LHCN-M2 (cell line): ENCODE data around the gene KREMEN2. TPM values are rescaled to one million over a fixed set of nuclear protein-coding genes. Genes with fewer than 3 reads are reported as not detected.
"Not testable (repeated sequence)": the region's sequence is repeated elsewhere in the genome, so short reads cannot be mapped to it uniquely, and the experiment has no call there.

Experiments used
- DNase-seq: peaks from one replicate; pipeline ENCODE4 v3.0.0-alpha.2; 2012; ENCODE audit warnings: low read depth
- total RNA-seq: library from RNA; depleted of rRNA; stranded (reverse); fragments of >200 nt; gene quantifications from 2 replicates; pipeline ENCODE4 v1.2.3, GENCODE V29; 2014

Gene KREMEN2
- total RNA-seq, 1 experiment from 2014 or later, result 1.7 TPM

DNA sequence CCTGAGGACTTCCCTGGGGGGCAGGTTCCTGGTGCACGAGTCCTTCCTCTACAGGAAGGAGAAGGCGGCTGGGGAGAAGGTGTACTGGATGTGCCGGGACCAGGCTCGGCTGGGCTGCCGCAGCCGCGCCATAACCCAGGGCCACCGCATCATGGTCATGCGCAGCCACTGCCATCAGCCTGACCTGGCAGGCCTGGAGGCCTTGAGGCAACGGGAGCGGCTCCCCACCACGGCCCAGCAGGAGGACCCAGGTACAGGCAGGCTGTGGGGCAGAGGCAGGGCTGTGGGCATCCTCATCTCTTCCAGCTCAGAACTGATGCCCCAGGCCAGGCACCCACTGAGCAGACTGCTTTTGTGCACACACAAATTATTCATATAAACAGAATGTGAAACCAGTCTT lies 25.9 kb upstream of the KREMEN2 start:
- no peak for DNase-seq

DNA sequence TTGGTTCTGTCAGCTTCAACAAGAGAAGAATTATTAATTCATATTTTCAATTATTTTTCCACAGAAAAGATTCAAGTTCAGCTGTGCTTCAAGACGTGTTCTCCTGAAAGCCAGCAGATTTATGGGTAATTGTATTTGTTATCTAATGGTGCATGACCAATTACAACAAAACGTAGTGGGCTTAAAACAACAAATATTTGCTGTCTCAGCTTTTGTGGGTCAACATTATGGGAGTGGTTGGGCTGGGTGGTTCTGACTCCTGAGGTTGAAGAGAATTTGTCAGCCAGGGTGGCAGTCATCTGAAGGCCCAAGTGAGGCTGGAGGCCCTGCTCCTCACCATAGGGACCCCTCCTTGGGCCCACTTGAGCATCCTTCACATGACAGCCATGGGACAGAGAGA lies 24.1 kb upstream of the KREMEN2 start:
- DNase-seq, result no peak

DNA sequence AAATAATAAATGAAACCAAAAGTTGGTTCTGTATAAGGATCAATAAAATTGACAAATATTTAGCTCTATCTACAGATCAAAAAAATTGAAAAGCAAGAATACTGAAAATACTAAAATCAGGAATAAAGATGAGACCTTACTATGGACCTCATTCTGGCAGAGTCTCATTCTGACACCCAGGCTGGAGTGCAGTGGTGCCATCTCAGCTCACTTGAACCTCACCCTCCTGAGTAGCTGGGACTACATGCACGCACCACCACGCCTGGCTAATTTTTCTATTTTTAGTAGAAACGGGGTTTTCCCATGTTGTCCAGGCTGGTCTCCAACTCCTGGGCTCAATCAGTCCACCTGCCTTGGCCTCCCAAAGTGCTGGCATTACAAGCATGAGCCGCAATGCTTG lies 22.0 kb upstream of the KREMEN2 start:
- no peak for DNase-seq

DNA sequence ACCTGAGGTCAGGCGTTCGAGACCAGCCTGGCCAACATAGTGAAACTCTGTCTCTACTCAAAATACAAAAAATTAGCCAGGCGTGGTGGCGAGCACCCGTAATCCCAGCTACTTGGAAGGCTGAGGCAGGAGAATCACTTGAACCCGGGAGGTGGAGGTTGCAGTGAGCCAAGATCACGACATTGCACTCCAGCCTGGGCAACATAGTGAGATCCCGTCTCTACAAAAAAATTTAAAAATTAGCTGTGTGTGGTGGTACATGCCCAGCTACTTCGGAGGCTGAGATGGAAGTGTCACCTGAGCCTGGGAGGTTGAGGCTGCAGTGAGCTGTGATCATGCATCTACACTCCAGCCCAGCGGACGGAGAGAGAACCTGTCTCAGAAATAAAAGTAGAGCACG lies 20.4 kb upstream of the KREMEN2 start:
- not testable (repeated sequence) for DNase-seq

DNA sequence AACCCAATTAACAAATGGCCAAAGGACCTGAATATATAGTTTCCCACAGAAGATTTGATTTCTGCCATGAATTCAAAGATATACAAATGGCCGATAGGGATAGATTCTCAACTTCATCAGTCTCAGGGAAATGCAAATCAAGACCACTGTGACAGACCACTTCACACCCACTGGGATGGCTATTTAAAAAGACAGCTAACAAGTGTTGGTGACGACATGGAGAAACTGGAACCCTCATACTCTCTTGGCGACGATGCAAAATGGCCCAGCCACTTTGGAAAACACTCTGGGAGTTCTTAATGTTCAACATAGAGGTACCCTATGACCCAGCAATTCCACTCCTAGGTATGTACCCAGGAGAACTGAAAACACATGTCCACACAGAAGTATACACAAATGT lies 17.4 kb upstream of the KREMEN2 start:
- no peak for DNase-seq

DNA sequence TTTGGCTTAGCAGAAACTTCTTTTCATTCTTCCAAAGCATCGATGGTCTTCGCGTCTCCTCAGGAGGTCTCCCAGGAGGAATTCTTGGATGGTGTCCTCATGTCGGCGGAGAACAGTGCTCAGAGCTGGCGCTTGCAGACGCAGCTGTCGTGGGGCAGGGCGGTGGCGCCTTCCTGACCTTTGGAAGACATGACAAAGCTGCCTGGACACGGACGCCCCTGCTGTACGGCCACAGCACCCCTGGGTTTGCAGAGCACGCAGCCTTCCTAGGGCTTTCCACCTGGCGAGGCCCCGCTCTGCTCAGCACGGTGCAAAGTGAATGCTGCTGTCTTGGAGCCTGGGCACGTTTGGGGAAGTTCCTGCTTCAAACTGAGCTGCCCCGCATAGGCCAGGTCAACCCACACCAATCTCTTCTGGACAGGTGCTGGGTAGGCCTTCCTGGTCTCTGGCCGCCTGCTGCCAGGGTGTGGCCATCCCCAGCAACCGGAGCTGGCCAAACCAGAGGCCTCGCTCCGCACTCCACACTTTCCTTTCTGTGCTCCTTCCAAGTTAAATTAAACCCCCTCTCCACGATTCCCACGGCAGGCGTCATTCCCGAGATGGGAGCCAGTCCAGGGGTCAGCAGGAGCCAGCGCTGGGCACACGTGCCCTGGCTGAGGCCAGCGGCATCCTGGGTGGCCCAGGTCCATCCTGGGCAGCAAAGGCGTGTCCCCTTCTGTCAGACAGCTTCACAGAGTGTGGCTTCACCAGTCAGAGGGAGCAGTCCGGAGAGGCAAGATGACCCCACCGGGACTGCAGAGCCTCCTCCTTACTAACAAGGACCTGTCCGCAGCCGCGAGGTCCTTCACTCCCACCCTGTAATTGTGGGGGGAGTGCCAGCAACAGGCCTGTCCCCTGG lies 15.0 kb upstream of the KREMEN2 start:
- DNase-seq, result no peak

DNA sequence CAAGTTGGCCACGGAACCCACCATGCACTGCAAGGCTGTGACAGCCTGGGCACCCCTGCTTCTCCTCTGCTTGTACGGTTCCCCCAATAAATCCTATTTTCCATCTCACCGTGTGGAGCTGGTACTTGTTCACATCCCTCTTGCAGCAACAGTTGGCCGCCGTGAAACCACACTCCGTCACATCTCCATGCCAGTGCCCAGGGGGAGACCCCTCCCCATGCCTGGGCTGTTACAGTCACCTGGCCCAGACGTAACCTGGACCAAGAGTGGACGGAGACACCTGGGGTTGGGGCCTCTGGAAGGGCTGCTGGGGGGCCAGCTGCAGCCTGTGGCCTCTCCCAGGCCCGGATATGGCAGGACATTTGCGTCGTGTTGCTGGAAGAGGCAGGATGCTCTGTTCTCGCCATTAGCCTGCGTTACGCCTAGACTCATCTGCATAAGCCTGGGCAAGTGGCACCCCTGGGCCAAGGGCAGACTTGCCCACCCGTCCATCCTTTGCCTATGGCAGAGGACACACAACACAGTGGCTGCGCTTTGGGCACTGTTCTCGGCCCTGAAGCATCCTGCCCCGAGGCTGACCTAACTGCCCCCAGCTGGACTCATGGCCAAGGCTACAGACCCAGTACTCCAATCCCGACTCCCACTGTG lies 14.2 kb upstream of the KREMEN2 start:
- no peak for DNase-seq

DNA sequence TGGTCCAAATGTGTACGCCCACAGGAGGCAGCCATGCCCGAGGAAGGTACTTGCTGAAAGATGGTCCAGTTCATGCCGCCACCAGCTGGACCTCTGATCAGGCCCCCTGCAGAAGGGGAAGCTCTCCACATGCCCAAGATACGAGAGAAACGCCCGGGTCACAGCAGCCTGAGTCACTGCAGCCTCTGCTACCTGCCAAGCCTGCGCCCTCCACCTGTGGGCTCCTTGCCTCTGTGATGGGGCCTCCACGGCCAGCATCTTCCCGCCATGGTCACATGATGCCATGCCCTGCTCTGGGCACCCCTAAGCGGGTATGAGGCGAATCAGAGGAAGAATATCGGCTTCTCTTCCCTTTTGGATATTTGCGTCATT lies 13.7 kb upstream of the KREMEN2 start:
- no peak for DNase-seq

DNA sequence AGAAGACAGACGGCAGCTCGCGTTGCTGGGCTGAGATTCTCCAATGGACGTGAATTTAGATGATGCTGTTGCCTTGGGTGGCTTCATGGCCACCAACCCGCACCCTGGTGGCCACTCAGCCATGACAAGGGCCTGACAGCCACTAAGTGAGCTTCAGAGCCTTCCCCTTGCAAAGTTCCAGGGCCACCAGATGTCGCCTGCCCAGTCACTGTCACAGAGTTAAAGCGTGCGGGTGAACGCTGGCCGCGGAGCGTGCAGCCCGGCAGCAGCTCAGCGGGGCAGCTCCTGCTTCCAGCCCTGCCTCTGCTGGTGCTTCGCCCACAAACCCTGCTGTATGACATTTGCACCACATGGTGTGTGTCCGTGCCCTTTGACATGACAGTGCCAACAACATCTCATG lies 13.3 kb upstream of the KREMEN2 start:
- no peak for DNase-seq

DNA sequence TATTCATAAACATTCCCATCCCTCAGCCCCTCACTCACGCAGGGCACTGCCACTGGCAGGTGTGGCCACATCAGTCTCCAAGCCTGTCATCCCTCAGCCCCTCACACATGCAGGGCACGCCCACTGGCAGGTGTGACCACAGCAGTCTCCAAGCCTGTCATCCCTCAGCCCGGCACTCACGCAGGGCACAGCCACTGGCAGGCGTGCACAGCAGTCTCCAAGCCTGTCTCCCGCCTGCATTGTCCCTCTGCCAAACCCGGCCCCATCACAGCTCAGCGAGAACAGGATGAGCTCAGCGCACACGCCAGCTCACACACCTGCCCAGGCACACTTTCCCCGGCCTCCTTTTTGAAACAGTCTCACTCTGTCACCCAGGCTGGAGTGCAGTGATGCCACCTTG lies 11.4 kb upstream of the KREMEN2 start:
- no peak for DNase-seq

DNA sequence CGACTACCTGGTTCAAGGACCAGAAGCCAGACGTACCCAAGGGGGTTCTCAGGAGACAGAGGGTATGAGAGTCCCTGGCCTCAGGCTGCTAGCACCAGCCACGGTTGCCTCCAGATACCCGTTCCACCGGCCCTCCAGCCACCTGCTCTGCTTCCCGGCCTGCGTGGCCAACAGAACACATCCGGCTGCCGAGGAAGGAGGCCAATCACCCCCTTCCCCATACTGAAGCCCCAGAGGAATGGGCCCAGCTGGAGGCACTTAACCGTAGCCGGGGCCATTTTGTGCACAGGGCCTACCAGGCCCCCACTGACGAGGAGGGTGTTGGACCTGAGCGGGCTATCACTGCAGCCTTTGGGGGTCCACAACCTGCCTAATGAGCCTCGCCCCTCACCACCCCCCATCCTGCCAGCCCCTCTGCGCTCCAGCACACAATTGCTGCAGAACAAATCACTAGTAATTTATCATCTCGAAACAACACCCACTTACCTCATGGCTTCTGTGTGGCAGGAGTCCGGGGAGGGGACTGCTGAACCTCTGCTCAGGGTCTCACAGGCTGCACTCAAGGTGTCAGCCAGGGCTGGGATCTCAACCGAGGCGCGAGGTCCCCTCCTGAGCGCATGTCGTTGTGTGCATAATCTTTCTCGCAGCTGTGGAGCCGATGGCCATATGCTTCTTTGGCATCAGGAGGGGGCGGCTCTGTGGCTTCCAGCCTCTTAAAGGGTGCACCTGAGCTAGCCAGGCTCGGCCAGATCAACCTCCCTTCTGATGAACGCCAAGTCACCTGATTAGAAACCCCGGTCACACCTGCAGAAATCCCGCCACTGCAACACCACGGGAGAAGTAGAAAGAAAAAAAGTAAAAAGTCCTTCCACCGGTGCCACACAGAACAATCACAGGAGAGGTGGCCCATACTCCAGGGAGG lies 10.1 kb upstream of the KREMEN2 start:
- DNase-seq, result no peak

DNA sequence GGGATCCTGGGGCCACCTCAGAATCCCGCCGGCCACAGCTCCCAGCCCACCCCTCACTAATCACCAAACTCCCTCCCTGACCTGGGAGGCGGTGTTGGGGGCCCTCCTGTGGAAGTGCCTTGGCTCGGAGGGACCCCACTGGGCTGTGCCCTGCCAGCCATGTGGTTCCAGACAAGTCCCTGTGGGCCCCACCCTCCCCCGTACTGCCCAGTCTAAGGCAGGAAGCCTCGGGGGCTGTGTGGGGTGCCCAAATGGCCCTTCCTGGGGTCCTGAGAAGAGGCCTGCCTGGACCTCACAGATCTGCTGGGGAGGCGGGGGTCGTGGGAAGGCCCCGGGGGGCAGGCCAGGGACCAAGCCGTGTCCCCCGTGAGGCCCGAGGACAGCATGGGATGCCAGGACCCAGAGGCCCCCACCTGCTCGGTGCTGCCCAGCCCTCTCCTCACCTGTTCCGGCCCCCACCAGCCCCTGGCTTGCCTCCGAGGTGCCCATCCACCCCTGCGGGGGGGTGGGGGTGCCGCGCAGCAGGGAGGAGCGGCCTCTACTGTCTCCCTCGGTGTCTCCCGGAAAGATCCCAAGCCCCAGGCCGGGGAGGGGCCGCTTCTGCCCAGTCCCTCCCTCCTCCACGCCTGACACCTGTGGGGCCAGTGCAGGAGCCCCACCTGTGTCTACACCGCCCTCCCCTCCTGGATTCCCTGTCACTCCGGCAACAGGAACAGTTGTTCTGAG lies 9.3 kb upstream of the KREMEN2 start:
- DNase-seq, result no peak

DNA sequence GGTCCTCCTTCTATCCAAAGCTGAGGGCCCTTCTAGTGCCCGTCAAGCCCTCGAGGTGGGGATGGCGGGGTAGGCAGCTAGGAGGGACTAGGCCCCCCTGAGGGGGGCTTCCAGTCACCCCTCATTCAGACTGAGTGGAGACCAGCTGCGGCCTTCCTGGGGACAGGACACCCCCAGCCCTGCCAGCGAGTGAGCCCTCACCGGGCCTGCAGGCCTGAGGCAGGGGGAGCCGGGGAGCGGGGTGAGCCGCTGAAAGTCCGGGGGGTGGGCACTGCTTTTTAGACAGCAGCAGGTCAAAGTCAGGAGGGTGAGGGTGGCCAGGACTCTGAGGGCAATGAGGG lies 8.7 kb upstream of the KREMEN2 start:
- DNase-seq, result no peak

DNA sequence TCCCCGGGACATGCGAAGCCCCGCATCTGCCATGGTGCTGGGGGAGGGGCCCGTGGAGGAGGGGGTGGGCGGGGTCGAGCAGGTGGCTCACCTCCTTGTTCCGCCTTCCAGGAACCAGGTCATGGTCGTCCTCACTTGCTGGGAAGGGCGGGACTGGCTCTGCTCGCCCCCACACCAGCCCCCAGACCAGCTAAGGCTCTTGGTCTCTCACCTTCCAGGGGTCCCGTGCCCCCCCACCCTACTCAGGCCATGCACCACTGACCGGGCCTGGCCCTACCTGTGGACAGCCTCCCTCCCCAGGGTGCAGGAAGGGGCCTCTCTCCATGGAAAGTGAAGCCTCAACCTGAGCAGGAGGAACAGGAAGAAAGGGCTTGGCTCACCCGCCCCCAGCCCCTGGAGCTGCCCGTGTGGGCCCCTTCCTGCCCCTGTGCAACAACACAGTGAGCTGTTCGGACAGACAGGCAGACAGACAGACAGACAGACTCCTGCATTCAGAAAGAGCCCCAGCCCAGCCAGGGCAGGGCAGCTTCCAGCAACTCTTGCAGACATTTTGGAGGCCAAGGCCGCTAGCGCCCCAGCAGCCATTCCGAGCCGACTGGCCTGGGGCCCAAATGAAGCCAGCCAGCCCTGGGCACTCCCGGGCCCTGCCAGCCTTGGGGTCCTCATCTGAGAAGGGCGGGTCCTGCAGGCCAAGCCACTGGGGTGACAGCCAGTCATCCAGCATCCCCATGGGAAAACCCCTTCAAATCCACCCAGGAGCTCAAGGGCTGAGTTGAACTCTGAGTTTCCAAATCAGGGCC lies 8.1 kb upstream of the KREMEN2 start:
- DNase-seq, result no peak

DNA sequence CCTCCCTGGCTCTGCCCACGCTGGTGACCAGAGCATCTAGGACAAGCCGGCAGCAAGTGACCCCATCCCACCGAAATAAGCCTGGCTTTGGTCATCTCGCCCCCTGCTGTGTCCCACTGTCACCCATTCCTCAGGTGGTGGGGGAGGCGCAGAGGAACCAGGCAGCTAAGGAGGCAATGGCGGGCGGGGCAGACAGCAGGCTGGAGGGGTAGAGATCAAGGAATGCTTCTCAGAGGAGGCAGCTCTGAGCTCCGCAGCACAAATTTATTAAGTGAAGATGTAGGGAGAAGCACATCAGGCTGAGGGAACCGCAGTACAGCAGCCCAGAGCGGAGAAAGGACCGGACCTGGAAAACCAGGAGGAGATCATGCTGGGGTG lies 7.5 kb upstream of the KREMEN2 start:
- DNase-seq, result no peak

DNA sequence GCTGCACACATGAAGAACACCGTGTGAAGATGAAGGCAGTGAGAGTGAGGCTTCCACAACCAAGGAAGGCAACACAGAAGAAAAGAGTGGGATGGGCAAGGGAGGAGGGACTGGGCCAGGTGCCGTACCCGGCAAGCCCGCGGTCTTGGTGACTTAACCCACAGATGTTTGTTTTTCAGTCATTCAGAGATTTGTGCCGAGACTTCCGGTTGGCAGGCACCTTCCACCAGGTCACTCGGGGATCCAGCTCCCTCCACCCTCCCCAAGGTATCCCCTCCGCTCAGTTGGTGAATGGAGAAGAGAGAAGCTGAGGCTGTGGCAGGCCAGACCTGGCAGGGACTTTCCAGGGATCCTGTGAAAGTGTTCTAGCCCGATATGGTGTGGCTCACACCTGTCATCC lies 4.9 kb upstream of the KREMEN2 start:
- DNase-seq, result no peak

DNA sequence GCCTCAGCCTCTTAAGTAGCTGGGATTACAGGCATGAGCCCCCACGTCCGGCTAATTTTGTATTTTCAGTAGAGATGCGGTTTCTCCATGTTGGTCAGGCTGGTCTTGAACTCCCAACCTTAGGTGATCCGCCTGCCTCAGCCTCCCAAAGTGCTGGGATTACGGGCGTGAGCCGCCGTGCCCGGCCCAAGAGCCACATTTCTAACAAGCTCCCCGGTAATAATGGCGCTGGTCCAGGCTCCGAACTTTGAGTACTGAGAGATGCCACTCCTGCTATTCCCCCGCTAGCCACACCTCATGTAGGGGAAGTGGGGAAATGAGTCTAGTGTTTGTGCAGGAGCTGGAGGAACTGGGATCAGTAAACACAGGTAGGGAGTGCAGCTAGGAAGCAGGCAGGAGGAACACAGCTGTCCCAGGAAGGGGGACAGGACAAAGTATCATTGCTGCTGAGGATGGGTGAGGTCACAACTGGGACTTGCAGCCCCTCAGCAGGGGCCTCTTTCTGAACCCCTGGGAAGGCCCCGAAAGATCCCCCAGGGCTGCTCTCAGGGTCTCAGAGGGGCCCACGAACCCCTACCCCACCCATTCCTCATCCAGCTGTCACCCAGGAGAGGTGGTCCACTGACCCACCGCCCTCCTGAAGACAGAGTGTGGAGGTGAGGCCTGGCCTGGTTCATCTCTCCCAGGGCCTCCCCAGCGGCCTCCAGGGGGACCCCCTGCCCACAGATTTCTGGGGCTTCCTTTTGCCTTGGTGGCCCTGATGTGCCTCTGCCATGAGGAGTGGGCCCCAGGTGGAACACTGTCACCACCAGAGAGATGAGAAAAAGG lies 3.7 kb upstream of the KREMEN2 start:
- DNase-seq, result no peak

DNA sequence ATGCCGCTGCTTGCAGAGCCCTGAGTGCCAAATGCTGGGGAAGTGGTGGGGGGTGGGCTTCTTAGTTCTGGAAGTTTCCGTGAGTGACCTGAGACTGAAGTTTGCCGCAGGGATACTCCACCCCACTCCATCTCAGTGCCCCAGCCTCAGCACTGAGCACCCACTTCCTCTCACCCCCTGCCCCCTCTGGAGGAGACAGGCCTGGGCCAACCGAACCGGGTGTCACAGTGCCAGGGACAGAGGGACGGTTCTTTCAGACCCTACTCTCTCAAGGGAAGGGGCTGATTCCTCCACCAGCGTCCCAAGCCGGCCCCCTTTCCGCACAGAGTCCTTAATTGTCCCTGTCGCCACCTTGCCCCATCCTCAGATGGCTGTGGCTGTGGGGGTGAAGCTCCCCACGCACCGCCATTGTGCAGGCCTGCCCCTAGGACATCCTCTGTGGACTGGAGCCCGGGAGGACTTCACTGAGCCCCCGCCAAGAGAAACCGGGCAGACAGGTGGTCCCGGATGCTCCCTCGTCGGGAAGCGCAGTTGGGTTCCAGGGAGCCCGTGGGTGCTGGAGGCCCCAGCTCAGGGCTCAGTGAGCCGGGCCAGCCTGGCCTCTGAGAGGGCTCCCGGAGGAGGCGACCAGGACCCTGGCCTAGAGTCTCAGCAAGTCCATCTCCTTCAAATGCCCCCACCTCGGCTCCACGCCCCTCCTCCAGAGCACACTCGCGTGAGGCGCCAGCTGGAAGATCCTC lies 1.6 kb upstream of the KREMEN2 start:
- no peak for DNase-seq

DNA sequence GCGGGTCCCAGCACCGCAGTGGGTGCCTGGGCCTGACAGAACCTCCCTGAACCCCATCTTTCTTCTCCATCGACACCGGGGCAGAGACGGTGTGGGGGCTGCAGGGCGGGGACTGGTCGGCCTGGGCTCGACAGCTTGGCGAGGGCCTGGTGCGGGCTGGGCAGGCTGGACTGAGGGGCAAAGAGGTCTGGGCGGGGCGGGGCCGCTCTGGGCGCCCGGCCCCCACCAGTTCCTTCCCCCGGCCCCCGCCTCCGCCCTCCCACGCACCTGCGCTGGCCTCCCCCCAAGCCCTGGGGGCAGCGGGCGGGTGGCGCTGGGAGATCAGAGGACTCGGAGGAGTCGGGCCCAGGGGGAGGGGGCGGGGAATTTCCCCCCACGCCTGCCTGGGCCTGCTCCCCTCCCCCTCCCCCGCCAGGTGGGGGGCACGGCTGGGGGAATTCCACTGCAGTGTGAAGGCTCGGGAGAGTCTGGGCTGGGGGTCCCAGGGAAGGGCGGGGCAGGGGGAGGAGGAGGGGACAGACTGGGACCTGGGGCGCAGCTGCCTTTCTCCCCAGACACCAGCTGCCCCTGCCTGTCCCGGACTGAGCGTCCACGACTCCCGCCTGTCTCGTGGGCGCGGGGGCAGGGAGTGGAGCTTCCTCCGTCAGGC lies 877 bp upstream of the KREMEN2 start:
- no peak for DNase-seq
